ENCODE results near the gene VPS18.

VPS18 gene

GRCh38 chr15:40894681-40895448, 615 bp downstream of the VPS18 start:
- WGBS, 2 donors (ENCODE audit: extremely low coverage in 2 of 2, insufficient read length in 2 of 2, insufficient replicate concordance in 1 of 2): no CpG with 5 or more reads among the region's 33 CpGs
- H3K9ac ChIP-seq (ENCODE audit: low read depth, low read length, poor library complexity): peak overlapping the region; percentile 87
- no peaks in the 10 kb centered on the region for H3K9me3 ChIP-seq (replicated peaks in 1 of 2; ENCODE audit: control insufficient read depth in 2 of 2, insufficient read depth in 1 of 2, low read depth in 1 of 2, low read length in 2 of 2)
- H3K4me1 ChIP-seq (ENCODE audit: control insufficient read depth in 2 of 2, insufficient read depth in 1 of 2, low read depth in 1 of 2, low read length in 2 of 2): peaks cover 7 to 13% of the 10 kb centered on the region in 2 donors
- H3K4me3 ChIP-seq (ENCODE audit: low read length in 2 of 2): peak overlapping the region; percentile 88 to 96
- H2AFZ ChIP-seq (ENCODE audit: low read length): peak overlapping the region; percentile 94
- no peak overlapping the region for H2BK12ac ChIP-seq (ENCODE audit: low read length)
- no peak overlapping the region for H3K23ac ChIP-seq (ENCODE audit: low read depth, low read length, poor library complexity)
- H2BK15ac ChIP-seq (ENCODE audit: low read length): no peak overlapping the region
- no peak overlapping the region for H3K27ac ChIP-seq (replicated peaks; ENCODE audit: low read length)
- DNase-seq (ENCODE audit: low spot score): peak; percentile 50
- H3K18ac ChIP-seq (ENCODE audit: low read length): peak overlapping the region; percentile 40
- H3K14ac ChIP-seq (ENCODE audit: low read length): peak overlapping the region; percentile 73
- no peak overlapping the region for H4K8ac ChIP-seq (ENCODE audit: low read depth, low read length)
- H2AK5ac ChIP-seq (ENCODE audit: low read depth, low read length): no peak overlapping the region
- H4K91ac ChIP-seq (ENCODE audit: low read depth, low read length, poor library complexity): no peak overlapping the region
- no peak overlapping the region for H2BK5ac ChIP-seq (ENCODE audit: low read length)
- H2BK120ac ChIP-seq (ENCODE audit: low read depth, low read length): no peak overlapping the region
- H3K4me2 ChIP-seq (ENCODE audit: insufficient read depth, low read length, poor library complexity, severe bottlenecking): peak overlapping the region; percentile 83
- peaks cover 9% of the 10 kb centered on the region for H3K79me1 ChIP-seq (ENCODE audit: low read depth, low read length)
- peaks cover 0 to 9% (median 3%) of the 10 kb centered on the region in 3 experiments for H3K27me3 ChIP-seq (ENCODE audit: control insufficient read depth in 3 of 3, insufficient read depth in 3 of 3, low read depth in 1 of 3, low read length in 3 of 3)
- peaks cover 15 to 38% of the 10 kb centered on the region in 2 donors for H3K36me3 ChIP-seq (replicated peaks in 1 of 2; ENCODE audit: control insufficient read depth in 2 of 2, insufficient read depth in 2 of 2, low read length in 2 of 2)
- H3K4ac ChIP-seq (ENCODE audit: low read length): no peak overlapping the region

- Histone ChIP-seq H4K8ac (ENCODE audit: low read depth, low read length) (no peak overlapping the region), H4K91ac (ENCODE audit: low read depth, low read length, poor library complexity) (no peak overlapping the region), H3K4me1 (ENCODE audit: control insufficient read depth in 2 of 2, insufficient read depth in 1 of 2, low read depth in 1 of 2, low read length in 2 of 2) (peaks cover 7% of the 10 kb centered on the region in 2 donors), H2BK15ac (ENCODE audit: low read length) (no peak overlapping the region), H2BK12ac (ENCODE audit: low read length) (no peak overlapping the region), H3K18ac (ENCODE audit: low read length) (no peak overlapping the region), H3K4me3 (ENCODE audit: low read length in 2 of 2) (no peak overlapping the region), H2AK5ac (ENCODE audit: low read depth, low read length) (no peak overlapping the region), H3K79me1 (ENCODE audit: low read depth, low read length) (peaks cover 23% of the 10 kb centered on the region), H2AFZ (ENCODE audit: low read length) (no peak overlapping the region), H3K9ac (ENCODE audit: low read depth, low read length, poor library complexity) (peak overlapping the region; percentile 21), H3K4ac (ENCODE audit: low read length) (no peak overlapping the region), H3K9me3 (replicated peaks in 1 of 2; ENCODE audit: control insufficient read depth in 2 of 2, insufficient read depth in 1 of 2, low read depth in 1 of 2, low read length in 2 of 2) (no peaks in the 10 kb centered on the region), H3K27ac (replicated peaks; ENCODE audit: low read length) (no peak overlapping the region), H3K14ac (ENCODE audit: low read length) (no peak overlapping the region), H3K4me2 (ENCODE audit: insufficient read depth, low read length, poor library complexity, severe bottlenecking) (no peak overlapping the region), H2BK120ac (ENCODE audit: low read depth, low read length) (no peak overlapping the region), H3K36me3 (replicated peaks in 1 of 2; ENCODE audit: control insufficient read depth in 2 of 2, insufficient read depth in 2 of 2, low read length in 2 of 2) (peaks cover 46 to 74% of the 10 kb centered on the region in 2 donors), H2BK5ac (ENCODE audit: low read length) (no peak overlapping the region), H3K23ac (ENCODE audit: low read depth, low read length, poor library complexity) (no peak overlapping the region), H3K27me3 (ENCODE audit: control insufficient read depth in 3 of 3, insufficient read depth in 3 of 3, low read depth in 1 of 3, low read length in 3 of 3) (no peaks in the 10 kb centered on the region)
- no CpG with 5 or more reads among the region's 33 CpGs for WGBS, 2 donors (ENCODE audit: extremely low coverage in 2 of 2, insufficient read length in 2 of 2, insufficient replicate concordance in 1 of 2)
- DNase-seq (ENCODE audit: low spot score): no peak
Observed at GRCh38 chr15:40899536-40900207, 5.4 kb downstream of the VPS18 start.

GRCh38 chr15:40900256-40901052, 6.2 kb downstream of the VPS18 start:
- Histone ChIP-seq H2BK120ac (ENCODE audit: low read depth, low read length) (no peak overlapping the region), H2BK12ac (ENCODE audit: low read length) (no peak overlapping the region), H3K4me1 (ENCODE audit: control insufficient read depth in 2 of 2, insufficient read depth in 1 of 2, low read depth in 1 of 2, low read length in 2 of 2) (peaks cover 2 to 3% of the 10 kb centered on the region in 2 donors), H4K91ac (ENCODE audit: low read depth, low read length, poor library complexity) (no peak overlapping the region), H3K27me3 (ENCODE audit: control insufficient read depth in 3 of 3, insufficient read depth in 3 of 3, low read depth in 1 of 3, low read length in 3 of 3) (no peaks in the 10 kb centered on the region), H3K18ac (ENCODE audit: low read length) (no peak overlapping the region), H2BK5ac (ENCODE audit: low read length) (no peak overlapping the region), H2AFZ (ENCODE audit: low read length) (no peak overlapping the region), H3K23ac (ENCODE audit: low read depth, low read length, poor library complexity) (peak overlapping the region; percentile 37), H2BK15ac (ENCODE audit: low read length) (no peak overlapping the region), H3K27ac (replicated peaks; ENCODE audit: low read length) (no peak overlapping the region), H3K14ac (ENCODE audit: low read length) (peak overlapping the region; percentile 17), H3K4ac (ENCODE audit: low read length) (no peak overlapping the region), H3K79me1 (ENCODE audit: low read depth, low read length) (peaks cover 23% of the 10 kb centered on the region), H4K8ac (ENCODE audit: low read depth, low read length) (no peak overlapping the region), H3K9me3 (replicated peaks in 1 of 2; ENCODE audit: control insufficient read depth in 2 of 2, insufficient read depth in 1 of 2, low read depth in 1 of 2, low read length in 2 of 2) (no peaks in the 10 kb centered on the region), H3K4me3 (ENCODE audit: low read length in 2 of 2) (peak overlapping the region in 1 of 2 donors; percentile 57), H3K36me3 (replicated peaks in 1 of 2; ENCODE audit: control insufficient read depth in 2 of 2, insufficient read depth in 2 of 2, low read length in 2 of 2) (peaks cover 48 to 78% of the 10 kb centered on the region in 2 donors), H3K4me2 (ENCODE audit: insufficient read depth, low read length, poor library complexity, severe bottlenecking) (no peak overlapping the region), H2AK5ac (ENCODE audit: low read depth, low read length) (no peak overlapping the region), H3K9ac (ENCODE audit: low read depth, low read length, poor library complexity) (peak overlapping the region; percentile 21)
- no peak for DNase-seq (ENCODE audit: low spot score)
- no CpG with 5 or more reads among the region's 36 CpGs for WGBS, 2 donors (ENCODE audit: extremely low coverage in 2 of 2, insufficient read length in 2 of 2, insufficient replicate concordance in 1 of 2)
